HG02763 (cell line): Measurements from ENCODE around the gene SOX18.

Experiments
- ATAC-seq: cut with Tn5 transposase; IDR thresholded peaks from one replicate; pipeline ENCODE4 v1.9.1; 2021; ENCODE audit warnings: mild to moderate bottlenecking, moderate library complexity; ENCODE audit not compliant: unreplicated experiment

SOX18 gene

DNA sequence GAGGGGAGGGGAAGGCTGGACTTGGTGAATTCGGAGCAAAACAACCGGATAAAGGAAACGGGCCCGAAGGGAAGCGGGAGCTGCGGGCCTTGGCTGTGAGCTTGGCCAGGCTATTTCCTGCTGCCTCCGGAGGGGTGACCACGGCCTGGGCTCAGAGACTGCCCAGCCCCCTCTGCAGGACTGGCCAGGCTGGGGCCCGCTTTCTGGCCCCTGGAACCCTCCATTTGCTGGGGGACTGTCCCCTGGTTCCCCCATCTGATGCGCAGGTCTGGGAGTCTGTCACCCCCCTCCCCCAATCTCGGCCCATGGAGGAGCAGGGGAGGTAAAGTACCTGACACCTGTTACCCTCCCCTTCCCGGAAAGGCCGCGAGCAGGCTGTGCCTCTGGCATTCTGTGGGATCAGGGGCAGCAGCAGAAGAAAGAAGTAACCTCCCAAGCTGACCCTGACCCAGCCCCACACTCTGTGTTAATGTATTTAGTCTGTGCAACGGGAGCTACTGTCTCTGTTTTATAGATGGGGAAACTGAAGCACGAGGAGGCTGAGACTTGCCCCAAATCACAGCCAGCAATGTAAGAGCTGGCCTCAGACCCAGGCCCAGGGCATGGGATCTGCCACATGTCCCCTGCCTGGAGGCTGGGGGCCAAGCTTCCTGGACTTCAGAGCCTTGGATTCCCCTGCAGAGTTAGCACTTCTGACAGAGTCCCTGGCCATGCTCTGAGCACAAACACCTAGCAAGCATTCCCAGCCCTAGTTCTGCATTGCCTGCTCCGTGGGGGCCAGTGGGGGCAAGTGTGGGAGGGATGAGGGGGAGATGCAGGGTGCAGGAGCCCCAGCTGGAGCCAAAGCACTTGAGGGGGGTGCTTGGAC is 9.9 kb downstream of the SOX18 start:
- ATAC-seq: no peak

DNA sequence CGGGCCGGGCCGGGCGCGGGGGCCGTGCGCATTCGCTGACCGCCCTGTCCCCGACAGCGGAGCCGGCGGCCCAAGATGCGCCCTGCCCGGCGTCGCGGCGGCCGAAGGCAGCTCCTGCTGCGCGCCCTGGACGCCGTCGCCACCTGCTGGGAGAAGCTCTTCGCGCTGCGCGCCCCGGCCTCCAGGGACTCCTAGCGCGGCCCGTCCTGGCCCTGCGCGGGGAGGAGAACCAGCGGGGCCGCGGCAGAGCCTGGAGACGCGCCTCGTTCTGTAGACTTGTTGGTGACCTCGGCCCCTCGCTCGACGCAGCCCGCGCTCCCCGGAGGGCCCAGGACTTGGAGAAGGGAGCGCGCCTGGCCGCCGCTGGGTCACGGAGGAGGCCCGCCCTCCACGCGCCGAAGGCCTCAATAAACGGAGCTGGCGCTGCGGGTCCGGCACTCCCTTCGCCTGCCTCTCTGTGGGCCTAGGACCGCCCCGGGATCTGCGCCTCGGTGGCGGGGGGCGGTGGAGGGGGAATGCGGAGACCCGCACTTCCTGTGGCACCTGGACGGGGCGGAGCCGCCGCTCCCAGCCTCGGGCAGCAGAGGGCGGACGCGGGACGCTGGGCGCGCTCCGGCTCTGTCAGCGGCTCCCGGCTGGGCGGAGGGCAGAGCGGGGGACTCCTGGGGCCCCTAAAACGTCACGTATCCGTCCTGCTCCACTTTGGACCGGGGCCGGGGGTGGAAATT is 10.7 kb downstream of the SOX18 start:
- ATAC-seq: peak; percentile 50

DNA sequence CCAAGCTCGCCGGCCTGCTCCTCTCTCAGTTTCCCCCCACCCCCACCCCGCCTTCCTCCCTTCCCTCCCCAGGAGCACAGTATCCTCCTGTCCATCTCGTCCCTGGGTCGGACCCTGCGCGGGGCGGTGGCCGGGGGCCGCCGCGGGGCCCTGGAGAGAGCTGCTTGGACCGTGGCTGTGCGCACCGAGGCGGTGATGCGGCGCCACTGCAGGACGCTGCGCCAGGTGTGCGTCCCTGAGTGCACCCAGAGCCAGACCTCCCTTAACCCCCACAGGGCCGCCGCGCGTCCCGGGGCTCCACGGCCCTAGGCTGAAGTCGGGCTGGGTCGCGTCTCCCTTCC is 11.2 kb downstream of the SOX18 start:
- no peak for ATAC-seq

- peak; percentile 1 for ATAC-seq
Observed at GRCh38 chr20:64037498-64038213, 11.8 kb downstream of the SOX18 start.

GRCh38 chr20:64037199-64037497 is 12.3 kb downstream of the SOX18 start:
- no peak for ATAC-seq

DNA sequence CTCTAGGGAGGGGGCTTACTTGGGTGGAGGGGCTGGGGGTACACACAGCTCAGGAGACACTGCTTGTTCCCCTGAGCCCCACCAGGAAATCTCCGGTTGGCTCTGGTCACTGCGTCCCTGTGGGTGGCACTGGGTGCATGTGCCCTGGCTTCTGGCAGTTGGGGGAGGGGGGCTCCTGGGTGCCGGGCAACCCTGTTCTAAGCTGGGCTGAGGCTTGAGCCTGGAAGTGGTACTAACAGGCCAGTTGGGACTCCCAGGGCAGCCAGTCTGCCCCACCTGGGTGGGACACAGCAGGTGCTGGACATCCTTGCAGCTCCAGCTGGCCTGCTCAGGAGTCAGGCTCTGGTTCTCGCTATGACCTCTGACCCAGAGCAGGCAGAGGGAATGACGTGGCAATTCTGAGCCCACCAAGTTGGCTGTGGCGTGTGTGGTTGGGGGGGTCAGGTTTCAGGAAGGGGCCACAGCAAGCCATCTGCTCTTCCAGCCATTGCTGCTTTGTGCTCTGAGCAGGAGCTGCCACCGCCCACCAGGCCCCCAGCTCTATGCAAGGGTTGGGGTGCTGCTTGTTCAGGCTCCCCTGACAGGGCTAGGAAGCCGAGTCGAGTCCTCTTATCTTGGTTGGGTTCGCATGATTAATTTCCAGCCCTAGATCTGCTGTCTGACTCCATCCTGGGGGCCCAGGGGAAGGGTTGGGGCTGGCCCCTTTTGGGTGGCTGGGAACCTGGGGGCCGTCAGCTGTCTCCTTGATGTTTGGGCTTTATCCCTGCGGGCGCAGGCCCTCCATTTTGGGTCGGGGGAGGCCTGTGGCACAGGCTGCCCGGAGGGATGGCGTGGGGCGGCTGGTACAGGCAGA is 12.9 kb downstream of the SOX18 start:
- no peak for ATAC-seq

GRCh38 chr20:64035933-64036345 is 13.5 kb downstream of the SOX18 start, which contains the start of gene C20orf204:
Gene C20orf204, plus strand, starts transcription at chr20:64036182. Its CDS starts 142 bp downstream, at chr20:64036324.
- no peak for ATAC-seq

DNA sequence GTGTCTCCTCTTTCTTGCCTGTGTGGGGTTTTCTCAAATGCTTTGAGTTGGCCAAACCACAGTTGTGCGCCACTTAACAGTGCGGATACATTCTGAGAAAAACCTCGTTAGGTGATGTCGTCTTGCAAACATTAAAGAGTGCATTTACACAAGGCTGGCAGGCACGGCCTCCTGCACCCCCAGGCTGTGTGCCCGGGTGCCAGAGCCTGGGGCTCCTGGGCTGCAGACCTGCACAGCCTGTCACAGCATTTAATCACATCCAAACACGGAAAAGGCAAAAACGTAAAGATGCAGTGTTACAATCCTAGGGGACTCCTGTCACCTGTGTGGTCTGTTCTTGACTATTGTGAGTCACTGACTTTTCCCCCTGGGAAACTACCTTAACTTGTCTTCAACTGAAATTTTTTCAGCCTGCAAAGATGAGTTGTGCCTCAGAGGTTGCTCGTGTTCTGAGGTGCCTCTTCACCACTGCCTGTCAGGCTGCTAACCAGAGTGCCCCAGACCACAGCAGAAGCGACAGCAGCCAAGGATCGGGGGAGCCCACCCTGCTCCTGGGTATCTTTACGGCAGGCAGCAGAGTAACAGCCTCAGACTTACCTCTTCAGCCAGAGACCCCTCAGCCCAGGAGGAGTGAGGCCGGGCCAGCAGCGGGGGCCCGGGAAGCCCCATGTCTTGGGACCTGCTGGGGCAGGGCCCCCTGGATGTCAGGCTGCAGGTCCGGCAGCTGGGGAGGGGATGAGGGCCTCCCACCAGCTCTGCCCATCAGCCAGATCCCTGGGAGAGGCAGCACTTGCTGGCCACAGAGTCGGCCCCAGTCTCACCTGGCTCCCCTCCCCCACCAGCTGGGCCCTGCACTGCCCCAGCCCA is 14.1 kb downstream of the SOX18 start:
- ATAC-seq: no peak

- ATAC-seq: no peak
Observed at GRCh38 chr20:64033981-64034493, 15.4 kb downstream of the SOX18 start.

GRCh38 chr20:64032706-64033624 is 16.5 kb downstream of the SOX18 start:
- no peak for ATAC-seq

GRCh38 chr20:64031822-64032314 is 17.6 kb downstream of the SOX18 start:
- no peak for ATAC-seq

DNA sequence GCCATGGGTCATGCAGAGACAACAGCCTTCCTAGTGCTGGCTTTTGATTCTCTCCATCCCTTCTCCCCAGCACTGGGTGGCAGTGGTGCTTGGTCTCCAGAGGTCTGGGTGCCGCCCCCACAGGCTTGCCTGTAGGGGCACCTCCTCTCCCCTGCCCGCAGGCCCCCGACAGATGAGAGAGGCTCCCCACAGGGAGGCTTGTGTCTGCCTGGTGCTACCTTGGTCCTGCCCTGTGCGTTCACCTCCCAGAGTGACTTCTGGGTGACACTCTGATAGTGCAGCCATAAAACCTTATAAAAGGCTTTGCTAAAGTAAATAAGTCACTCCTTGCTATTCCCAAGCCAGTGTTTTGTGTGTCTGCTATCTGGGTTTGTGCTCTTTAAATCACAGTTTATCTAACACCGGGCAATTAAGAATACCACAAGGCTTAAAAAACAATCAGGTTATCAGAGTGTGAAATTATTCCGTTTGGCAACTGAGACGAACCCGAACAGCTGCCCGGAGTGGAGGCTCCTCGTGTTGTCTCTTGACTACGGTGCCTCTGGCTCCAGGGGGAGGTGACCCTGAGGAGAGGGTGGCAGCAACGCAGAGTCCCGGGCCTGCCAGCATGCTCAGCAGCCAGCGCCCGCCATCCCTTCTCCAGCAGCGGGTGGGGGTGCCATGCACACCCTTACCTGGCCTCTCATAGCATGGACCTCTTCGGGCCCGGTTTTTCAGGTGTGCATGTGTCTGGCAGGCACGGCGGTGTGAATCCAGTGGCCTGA is 18.9 kb downstream of the SOX18 start:
- ATAC-seq: no peak

DNA sequence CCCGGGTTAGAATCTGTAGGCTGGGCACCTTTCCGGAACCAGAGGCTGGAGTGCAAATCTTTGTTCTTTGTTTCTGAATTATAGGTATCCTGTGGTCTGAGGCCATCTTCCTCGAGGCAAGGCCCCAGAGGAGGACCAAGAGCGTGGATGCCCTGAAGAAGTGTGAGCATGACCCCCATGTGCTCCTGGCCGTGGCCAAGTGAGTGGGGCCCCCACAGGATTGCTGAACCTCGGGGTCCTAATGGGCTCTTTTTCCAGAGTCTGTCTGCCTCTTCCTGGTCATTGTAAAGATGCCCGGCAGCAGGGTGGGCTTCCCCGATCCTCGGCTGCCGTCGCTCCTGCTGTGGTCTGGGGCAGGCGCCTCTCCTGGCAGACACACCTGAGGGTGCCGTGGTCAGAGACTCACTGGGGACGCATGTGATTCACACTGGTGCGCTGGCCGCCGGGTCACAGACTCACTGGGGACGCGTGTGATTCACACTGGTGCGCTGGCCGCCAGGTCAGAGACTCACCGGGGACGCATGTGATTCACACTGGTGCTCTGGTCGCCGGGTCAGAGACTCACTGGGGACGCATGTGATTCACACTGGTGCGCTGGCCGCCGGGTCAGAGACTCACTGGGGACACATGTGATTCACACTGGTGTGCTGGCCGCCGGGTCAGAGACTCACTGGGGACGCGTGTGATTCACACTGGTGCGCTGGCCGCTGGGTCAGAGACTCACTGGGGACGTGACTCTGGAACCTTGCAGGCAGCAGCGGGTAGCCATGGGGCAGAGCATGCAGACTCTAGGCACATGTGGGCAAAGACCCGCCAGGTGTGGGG is 19.9 kb downstream of the SOX18 start:
- no peak for ATAC-seq

- no peak for ATAC-seq
Observed at GRCh38 chr20:64027981-64028685, 21.3 kb downstream of the SOX18 start.

- ATAC-seq: no peak
Observed at GRCh38 chr20:64025826-64026412, 23.5 kb downstream of the SOX18 start.
